NT2/D1 (cell line): Measurements from ENCODE around the gene HCN3.
"Not testable (repeated sequence)": the region's sequence is repeated elsewhere in the genome, so short reads cannot be mapped to it uniquely, and the experiment has no call there.

Source experiments
- DNase-seq: peaks from one replicate; pipeline ENCODE4 v3.0.0-alpha.2; 2011; ENCODE audit warnings: low read depth, low spot score
- H3K27me3 ChIP-seq: 2 replicates; pipeline ENCODE4 v1.6.0; 2011; ENCODE audit warnings: mild to moderate bottlenecking; ENCODE audit not compliant: insufficient read length, insufficient read depth
- H3K36me3 ChIP-seq: 2 replicates; pipeline ENCODE4 v1.6.1; 2011; ENCODE audit warnings: mild to moderate bottlenecking, low read length, mixed read lengths; ENCODE audit not compliant: insufficient read depth, insufficient read length
- H3K4me1 ChIP-seq: 2 replicates; pipeline ENCODE4 v1.5.1; 2011; ENCODE audit not compliant: insufficient read depth, insufficient read length
- H3K4me3 ChIP-seq: 2 replicates; pipeline ENCODE4 v1.5.1; 2011; ENCODE audit warnings: low read depth; ENCODE audit not compliant: insufficient read length
- H3K9ac ChIP-seq: 2 replicates; pipeline ENCODE4 v1.6.0; 2011; ENCODE audit warnings: low read depth; ENCODE audit not compliant: insufficient read length
- H3K9me3 ChIP-seq: 2 replicates; pipeline ENCODE4 v1.5.1; 2011; ENCODE audit warnings: mild to moderate bottlenecking, low read length; ENCODE audit not compliant: insufficient read depth
- SUZ12 ChIP-seq: IDR thresholded peaks from 2 replicates; pipeline ENCODE4 v1.6.1; 2011; ENCODE audit not compliant: insufficient read length, insufficient read depth; ENCODE audit errors: extremely low read depth
- YY1 ChIP-seq: IDR thresholded peaks from 2 replicates; pipeline ENCODE4 v1.6.1; 2011; ENCODE audit not compliant: insufficient read length, insufficient read depth
- ZNF274 ChIP-seq: IDR thresholded peaks from 2 replicates; pipeline ENCODE4 v1.6.1; 2011; ENCODE audit warnings: mild to moderate bottlenecking, low read depth, low read length

HCN3 gene

GRCh38 chr1:155278689-155279160 lies 1.5 kb downstream of the HCN3 start:
- TF ChIP-seq YY1: no peak
- no peak for TF ChIP-seq SUZ12
- no peak for TF ChIP-seq ZNF274
- Histone ChIP-seq H3K4me3 (no peak overlapping the region), H3K4me1 (peaks cover 18% of the 10 kb centered on the region), H3K9ac (peak overlapping the region; percentile 52), H3K9me3 (peaks cover 11% of the 10 kb centered on the region), H3K36me3 (peaks cover 4% of the 10 kb centered on the region), H3K27me3 (peaks cover 7% of the 10 kb centered on the region)
- no peak for DNase-seq

DNA sequence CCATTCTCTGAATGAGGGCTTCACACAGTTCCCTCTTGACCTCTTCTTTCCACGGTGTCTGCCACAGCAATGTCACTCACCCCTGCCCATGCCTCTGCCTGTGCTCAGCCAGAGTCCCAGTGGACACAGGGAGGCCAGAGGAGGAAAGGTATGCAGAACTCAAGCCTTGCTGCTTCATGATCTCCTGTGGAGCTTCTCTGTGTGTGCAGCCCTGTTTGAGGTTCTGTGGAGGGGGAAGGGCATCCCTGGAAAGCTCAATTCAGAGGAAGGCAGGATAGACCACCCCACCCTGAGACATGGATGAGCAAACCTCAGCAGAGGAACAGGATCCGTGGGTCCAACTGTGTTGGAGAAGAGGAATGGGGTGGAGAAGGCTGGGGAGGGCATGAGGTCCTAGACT lies 2.0 kb downstream of the HCN3 start:
- Histone ChIP-seq H3K4me3 (no peak overlapping the region), H3K9ac (peak overlapping the region; percentile 52), H3K9me3 (peaks cover 11% of the 10 kb centered on the region), H3K36me3 (peaks cover 4% of the 10 kb centered on the region), H3K4me1 (peaks cover 18% of the 10 kb centered on the region), H3K27me3 (peaks cover 7% of the 10 kb centered on the region)
- TF ChIP-seq SUZ12 (no peak), ZNF274 (no peak), YY1 (no peak)
- no peak for DNase-seq

DNA sequence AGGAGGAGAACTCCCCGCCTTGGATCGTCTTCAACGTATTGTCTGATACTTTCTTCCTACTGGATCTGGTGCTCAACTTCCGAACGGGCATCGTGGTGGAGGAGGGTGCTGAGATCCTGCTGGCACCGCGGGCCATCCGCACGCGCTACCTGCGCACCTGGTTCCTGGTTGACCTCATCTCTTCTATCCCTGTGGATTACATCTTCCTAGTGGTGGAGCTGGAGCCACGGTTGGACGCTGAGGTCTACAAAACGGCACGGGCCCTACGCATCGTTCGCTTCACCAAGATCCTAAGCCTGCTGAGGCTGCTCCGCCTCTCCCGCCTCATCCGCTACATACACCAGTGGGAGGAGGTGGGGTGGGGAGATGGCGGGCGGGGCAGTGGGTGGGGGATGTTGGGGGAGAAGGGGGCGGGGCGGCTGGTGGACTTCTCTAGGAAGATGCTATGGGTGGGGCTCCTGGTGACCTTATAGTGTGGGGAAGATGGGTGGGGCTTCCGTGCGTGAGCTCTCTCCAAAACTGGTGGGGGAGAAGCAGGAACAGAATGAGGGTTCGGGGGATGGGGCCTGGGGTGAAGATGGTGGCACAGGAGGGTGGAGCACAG lies 5.3 kb downstream of the HCN3 start:
- DNase-seq: no peak

GRCh38 chr1:155284476-155284875 lies 7.2 kb downstream of the HCN3 start:
- Histone ChIP-seq H3K4me3 (no peak overlapping the region), H3K36me3 (peaks cover 18% of the 10 kb centered on the region), H3K9ac (no peak overlapping the region), H3K27me3 (no peaks in the 10 kb centered on the region), H3K9me3 (no peaks in the 10 kb centered on the region), H3K4me1 (peaks cover 9% of the 10 kb centered on the region)
- TF ChIP-seq ZNF274: no peak
- no peak for DNase-seq

More for the DNA sequence above, 5.3 kb downstream of the HCN3 start:
- Histone ChIP-seq H3K9ac (no peak overlapping the region), H3K4me3 (no peak overlapping the region), H3K27me3 (no peaks in the 10 kb centered on the region), H3K4me1 (peaks cover 22% of the 10 kb centered on the region), H3K36me3 (peaks cover 13% of the 10 kb centered on the region), H3K9me3 (no peaks in the 10 kb centered on the region)
- no peak for TF ChIP-seq YY1
- TF ChIP-seq SUZ12: no peak
- TF ChIP-seq ZNF274: no peak

DNA sequence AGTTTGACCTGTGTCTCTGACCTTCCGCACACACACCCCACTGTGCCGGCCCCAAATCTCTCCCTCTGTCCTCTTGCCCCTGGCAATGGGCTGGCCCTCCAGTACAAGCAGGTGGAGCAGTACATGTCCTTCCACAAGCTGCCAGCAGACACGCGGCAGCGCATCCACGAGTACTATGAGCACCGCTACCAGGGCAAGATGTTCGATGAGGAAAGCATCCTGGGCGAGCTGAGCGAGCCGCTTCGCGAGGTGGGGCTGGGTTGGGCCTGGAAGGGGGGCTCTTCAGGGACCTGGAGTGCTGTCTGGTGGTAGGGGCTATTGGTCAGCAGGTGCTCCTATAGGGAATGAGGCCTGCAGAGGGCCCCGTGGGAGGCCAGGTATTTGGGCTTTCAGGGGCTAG lies 7.8 kb downstream of the HCN3 start:
- no peak for DNase-seq
- no peaks in the 10 kb centered on the region for H3K27me3 ChIP-seq
- H3K9me3 ChIP-seq: no peaks in the 10 kb centered on the region
- peaks cover 18% of the 10 kb centered on the region for H3K36me3 ChIP-seq
- H3K9ac ChIP-seq: no peak overlapping the region
- TF ChIP-seq YY1: no peak
- no peak for TF ChIP-seq SUZ12
- TF ChIP-seq ZNF274: no peak
- H3K4me1 ChIP-seq: peaks cover 8% of the 10 kb centered on the region
- no peak overlapping the region for H3K4me3 ChIP-seq

DNA sequence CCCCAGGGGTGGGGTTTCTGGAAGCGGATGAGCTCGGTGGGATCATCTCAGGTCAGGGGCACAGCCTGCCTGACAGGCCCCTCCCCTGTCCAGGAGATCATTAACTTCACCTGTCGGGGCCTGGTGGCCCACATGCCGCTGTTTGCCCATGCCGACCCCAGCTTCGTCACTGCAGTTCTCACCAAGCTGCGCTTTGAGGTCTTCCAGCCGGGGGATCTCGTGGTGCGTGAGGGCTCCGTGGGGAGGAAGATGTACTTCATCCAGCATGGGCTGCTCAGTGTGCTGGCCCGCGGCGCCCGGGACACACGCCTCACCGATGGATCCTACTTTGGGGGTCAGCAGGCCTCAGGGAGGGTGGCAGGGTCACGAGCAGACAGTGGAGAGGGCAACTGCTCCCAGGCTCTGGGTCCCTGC lies 8.4 kb downstream of the HCN3 start:
- Histone ChIP-seq H3K4me1 (peaks cover 8% of the 10 kb centered on the region), H3K27me3 (no peaks in the 10 kb centered on the region), H3K4me3 (no peak overlapping the region), H3K9me3 (no peaks in the 10 kb centered on the region), H3K36me3 (peaks cover 18% of the 10 kb centered on the region), H3K9ac (no peak overlapping the region)
- DNase-seq: no peak
- no peak for TF ChIP-seq YY1
- TF ChIP-seq ZNF274: no peak
- no peak for TF ChIP-seq SUZ12

GRCh38 chr1:155286544-155286943 lies 9.3 kb downstream of the HCN3 start:
- Histone ChIP-seq H3K9ac (no peak overlapping the region), H3K27me3 (no peaks in the 10 kb centered on the region), H3K4me1 (peaks cover 8% of the 10 kb centered on the region), H3K36me3 (peaks cover 18% of the 10 kb centered on the region), H3K4me3 (no peak overlapping the region), H3K9me3 (no peaks in the 10 kb centered on the region)
- no peak for TF ChIP-seq SUZ12
- TF ChIP-seq ZNF274: no peak
- no peak for TF ChIP-seq YY1
- no peak for DNase-seq

DNA sequence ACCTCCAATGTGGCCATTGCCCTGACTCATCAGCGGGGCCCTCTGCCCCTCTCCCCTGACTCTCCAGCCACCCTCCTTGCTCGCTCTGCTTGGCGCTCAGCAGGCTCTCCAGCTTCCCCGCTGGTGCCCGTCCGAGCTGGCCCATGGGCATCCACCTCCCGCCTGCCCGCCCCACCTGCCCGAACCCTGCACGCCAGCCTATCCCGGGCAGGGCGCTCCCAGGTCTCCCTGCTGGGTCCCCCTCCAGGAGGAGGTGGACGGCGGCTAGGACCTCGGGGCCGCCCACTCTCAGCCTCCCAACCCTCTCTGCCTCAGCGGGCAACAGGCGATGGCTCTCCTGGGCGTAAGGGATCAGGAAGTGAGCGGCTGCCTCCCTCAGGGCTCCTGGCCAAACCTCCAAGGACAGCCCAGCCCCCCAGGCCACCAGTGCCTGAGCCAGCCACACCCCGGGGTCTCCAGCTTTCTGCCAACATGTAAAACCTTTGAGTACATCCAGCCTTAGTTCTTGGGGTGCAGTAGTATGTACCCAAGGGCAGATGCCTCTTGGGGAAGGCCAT lies 10.8 kb downstream of the HCN3 start:
- Histone ChIP-seq H3K4me1 (peaks cover 4% of the 10 kb centered on the region), H3K4me3 (no peak overlapping the region), H3K27me3 (peaks cover 5% of the 10 kb centered on the region), H3K9ac (no peak overlapping the region), H3K9me3 (no peaks in the 10 kb centered on the region), H3K36me3 (peaks cover 13% of the 10 kb centered on the region)
- no peak for DNase-seq
- TF ChIP-seq ZNF274 (no peak), SUZ12 (no peak), YY1 (no peak)

GRCh38 chr1:155291006-155291405 lies 13.7 kb downstream of the HCN3 start:
- H3K9me3 ChIP-seq, DNase-seq, H3K36me3 ChIP-seq, H3K4me3 ChIP-seq, H3K4me1 ChIP-seq, H3K9ac ChIP-seq: not testable (repeated sequence)
- H3K27me3 ChIP-seq: peaks cover 34% of the 10 kb centered on the region
